DND-41 (cell line): ENCODE measurements around the gene ADCY10.

Source experiments
- EZH2 ChIP-seq: IDR thresholded peaks from 3 replicates; pipeline ENCODE4 v1.6.1; 2012; ENCODE audit warnings: borderline replicate concordance, low read depth, mild to moderate bottlenecking, moderate library complexity, low read length, inconsistent platforms; ENCODE audit not compliant: severe bottlenecking
- TF ChIP-seq, protein P1 (sequence below): IDR thresholded peaks from 2 replicates; pipeline ENCODE4 v1.5.1; 2012; ENCODE audit warnings: borderline replicate concordance, low read length, moderate library complexity, mild to moderate bottlenecking; ENCODE audit not compliant: poor library complexity, severe bottlenecking; ENCODE audit errors: extremely low read depth

DNA sequence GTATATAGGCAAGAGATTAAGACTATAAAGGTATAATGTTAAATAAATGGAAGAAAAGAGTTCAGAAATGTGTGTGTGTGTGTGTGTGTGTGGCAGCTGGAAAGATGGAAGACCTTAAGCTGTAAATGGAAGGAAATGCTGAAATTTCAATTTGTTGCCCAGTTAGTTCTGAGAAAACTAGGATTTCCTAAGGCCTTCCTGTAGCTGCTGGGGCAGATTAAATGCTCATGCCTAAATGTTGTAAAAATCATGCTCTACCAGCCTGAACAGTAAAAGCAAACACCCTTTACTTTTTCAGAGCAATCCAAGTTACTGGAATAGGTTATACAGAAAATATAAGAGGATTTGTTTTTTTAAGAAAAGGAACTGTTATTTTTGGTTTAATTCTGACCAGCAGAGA, 8.3 kb downstream of the ADCY10 start:
- TF ChIP-seq, protein P1, sequence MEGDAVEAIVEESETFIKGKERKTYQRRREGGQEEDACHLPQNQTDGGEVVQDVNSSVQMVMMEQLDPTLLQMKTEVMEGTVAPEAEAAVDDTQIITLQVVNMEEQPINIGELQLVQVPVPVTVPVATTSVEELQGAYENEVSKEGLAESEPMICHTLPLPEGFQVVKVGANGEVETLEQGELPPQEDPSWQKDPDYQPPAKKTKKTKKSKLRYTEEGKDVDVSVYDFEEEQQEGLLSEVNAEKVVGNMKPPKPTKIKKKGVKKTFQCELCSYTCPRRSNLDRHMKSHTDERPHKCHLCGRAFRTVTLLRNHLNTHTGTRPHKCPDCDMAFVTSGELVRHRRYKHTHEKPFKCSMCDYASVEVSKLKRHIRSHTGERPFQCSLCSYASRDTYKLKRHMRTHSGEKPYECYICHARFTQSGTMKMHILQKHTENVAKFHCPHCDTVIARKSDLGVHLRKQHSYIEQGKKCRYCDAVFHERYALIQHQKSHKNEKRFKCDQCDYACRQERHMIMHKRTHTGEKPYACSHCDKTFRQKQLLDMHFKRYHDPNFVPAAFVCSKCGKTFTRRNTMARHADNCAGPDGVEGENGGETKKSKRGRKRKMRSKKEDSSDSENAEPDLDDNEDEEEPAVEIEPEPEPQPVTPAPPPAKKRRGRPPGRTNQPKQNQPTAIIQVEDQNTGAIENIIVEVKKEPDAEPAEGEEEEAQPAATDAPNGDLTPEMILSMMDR, result no peak
- no peak for TF ChIP-seq EZH2
